Natural killer cell treated with Interleukin-12 subunit alpha and Interleukin-12 subunit beta and Interleukin-15 and Interleukin-18, amount 100 ng/mL, for 72 hours (primary cell): ENCODE results near the gene FOXB2. TPM values are rescaled to one million over a fixed set of nuclear protein-coding genes. Genes with fewer than 3 reads are reported as not detected.
"Not testable (repeated sequence)": the region's sequence is repeated elsewhere in the genome, so short reads cannot be mapped to it uniquely, and the experiment has no call there.

Experiments used
- ATAC-seq, 2 donors: fragments of 150-1000 bp; cut with Tn5 transposase in 1 of 2; sonication (Bioruptor Pico), chemical (Tn5 transposase) in 1 of 2; 2 replicates each; pipeline ENCODE4 v1.10.0; 2021
- DNase-seq: peaks from one replicate; pipeline ENCODE4 v3.0.0; 2022; ENCODE audit warnings: low spot score
- H3K27ac Mint-ChIP-seq, 2 donors: 1 replicate in 1 of 2; 2 replicates in 1 of 2; pipeline ENCODE4 v1.8.0; 2022; ENCODE audit warnings: mixed read lengths in 2 of 2, mild to moderate bottlenecking in 1 of 2, moderate library complexity in 1 of 2
- H3K27me3 Mint-ChIP-seq, 2 donors: 1 replicate in 1 of 2; 2 replicates in 1 of 2; pipeline ENCODE4 v1.8.0; 2022; ENCODE audit warnings: mixed read lengths in 2 of 2
- H3K36me3 Mint-ChIP-seq: one replicate; pipeline ENCODE4 v1.8.0; 2022; ENCODE audit warnings: mixed read lengths
- H3K4me1 Mint-ChIP-seq, 2 donors: 1 replicate in 1 of 2; 2 replicates in 1 of 2; pipeline ENCODE4 v1.8.0; 2022; ENCODE audit warnings: low read depth in 2 of 2, mixed read lengths in 2 of 2, mild to moderate bottlenecking in 1 of 2
- H3K4me3 Mint-ChIP-seq: one replicate; pipeline ENCODE4 v1.8.0; 2022; ENCODE audit warnings: mixed read lengths
- H3K9me3 Mint-ChIP-seq: 2 replicates; pipeline ENCODE4 v1.8.0; 2022; ENCODE audit warnings: mixed read lengths
- total RNA-seq, 2 donors: library from RNA; stranded (reverse); gene quantifications; one replicate each; pipeline ENCODE4 v1.2.3, GENCODE V29; 2022

The FOXB2 gene
- total RNA-seq, 2 donors from 2014 or later: not detected

- Mint-ChIP-seq H3K4me1 (peaks cover 4 to 19% of the 10 kb centered on the region in 2 donors), H3K36me3 (peaks cover 4% of the 10 kb centered on the region), H3K4me3 (no peak overlapping the region), H3K27me3 (peaks cover 47 to 75% of the 10 kb centered on the region in 2 donors), H3K27ac (no peak overlapping the region), H3K9me3 (no peaks in the 10 kb centered on the region)
- no peak for ATAC-seq
- no peak for DNase-seq
Measured at GRCh38 chr9:77019926-77020412, 514 bp downstream of the FOXB2 start.

GRCh38 chr9:77020413-77021290, 1.2 kb downstream of the FOXB2 start:
- H3K36me3 Mint-ChIP-seq: peaks cover 4% of the 10 kb centered on the region
- ATAC-seq: peak in 1 of 2 donors; percentile 11
- H3K9me3 Mint-ChIP-seq: no peaks in the 10 kb centered on the region
- peaks cover 4 to 19% of the 10 kb centered on the region in 2 donors for H3K4me1 Mint-ChIP-seq
- H3K27ac Mint-ChIP-seq: no peak overlapping the region
- H3K27me3 Mint-ChIP-seq: peaks cover 44 to 75% of the 10 kb centered on the region in 2 donors
- no peak overlapping the region for H3K4me3 Mint-ChIP-seq
- DNase-seq: no peak

- Mint-ChIP-seq H3K4me3 (no peak overlapping the region), H3K27me3 (peaks cover 46 to 79% of the 10 kb centered on the region in 2 donors), H3K9me3 (no peaks in the 10 kb centered on the region), H3K27ac (no peak overlapping the region), H3K4me1 (peaks cover 4 to 19% of the 10 kb centered on the region in 2 donors), H3K36me3 (peaks cover 4% of the 10 kb centered on the region)
- no peak for ATAC-seq
- DNase-seq: no peak
Measured at GRCh38 chr9:77021291-77021894, 1.9 kb downstream of the FOXB2 start.

GRCh38 chr9:77021922-77022782, 2.7 kb downstream of the FOXB2 start:
- H3K9me3 Mint-ChIP-seq: no peaks in the 10 kb centered on the region
- H3K27ac Mint-ChIP-seq: no peak overlapping the region
- H3K4me1 Mint-ChIP-seq: peaks cover 4 to 19% of the 10 kb centered on the region in 2 donors
- peaks cover 46 to 74% of the 10 kb centered on the region in 2 donors for H3K27me3 Mint-ChIP-seq
- DNase-seq: no peak
- peaks cover 4% of the 10 kb centered on the region for H3K36me3 Mint-ChIP-seq
- ATAC-seq: no peak
- H3K4me3 Mint-ChIP-seq: no peak overlapping the region

- ATAC-seq: no peak
- no peak overlapping the region for H3K27ac Mint-ChIP-seq
Measured at GRCh38 chr9:77022783-77023440, 3.5 kb downstream of the FOXB2 start.

GRCh38 chr9:77023726-77024125, 4.3 kb downstream of the FOXB2 start:
- Mint-ChIP-seq H3K4me1 (peaks cover 0 to 15% of the 10 kb centered on the region in 2 donors), H3K4me3 (no peak overlapping the region), H3K27me3 (peaks cover 42 to 67% of the 10 kb centered on the region in 2 donors), H3K27ac (no peak overlapping the region), H3K36me3 (no peaks in the 10 kb centered on the region), H3K9me3 (no peaks in the 10 kb centered on the region)
- ATAC-seq: no peak
- DNase-seq: no peak

More at GRCh38 chr9:77022783-77023440, 3.5 kb downstream of the FOXB2 start:
- H3K4me1 Mint-ChIP-seq: peaks cover 3 to 18% of the 10 kb centered on the region in 2 donors
- H3K4me3 Mint-ChIP-seq: no peak overlapping the region
- peaks cover 3% of the 10 kb centered on the region for H3K36me3 Mint-ChIP-seq
- no peak for DNase-seq
- H3K27me3 Mint-ChIP-seq: peaks cover 40 to 66% of the 10 kb centered on the region in 2 donors
- H3K9me3 Mint-ChIP-seq: no peaks in the 10 kb centered on the region

GRCh38 chr9:77024776-77025545, 5.5 kb downstream of the FOXB2 start:
- H3K27me3 Mint-ChIP-seq: peaks cover 34 to 59% of the 10 kb centered on the region in 2 donors

GRCh38 chr9:77028478-77028877, 9.0 kb downstream of the FOXB2 start:
- H3K9me3 Mint-ChIP-seq: no peaks in the 10 kb centered on the region

More at GRCh38 chr9:77024776-77025545, 5.5 kb downstream of the FOXB2 start:
- no peak for DNase-seq
- Mint-ChIP-seq H3K27ac (no peak overlapping the region), H3K9me3 (no peaks in the 10 kb centered on the region), H3K36me3 (no peaks in the 10 kb centered on the region), H3K4me1 (peaks cover 0 to 9% of the 10 kb centered on the region in 2 donors), H3K4me3 (no peak overlapping the region)
- ATAC-seq: no peak

GRCh38 chr9:77030045-77030444, 10.6 kb downstream of the FOXB2 start:
- Mint-ChIP-seq H3K36me3 (no peaks in the 10 kb centered on the region), H3K27ac (no peak overlapping the region), H3K9me3 (no peaks in the 10 kb centered on the region), H3K4me1 (no peaks in the 10 kb centered on the region), H3K4me3 (no peak overlapping the region), H3K27me3 (peaks cover 18 to 51% of the 10 kb centered on the region in 2 donors)
- DNase-seq (no peak), ATAC-seq (no peak)

More at GRCh38 chr9:77028478-77028877, 9.0 kb downstream of the FOXB2 start:
- H3K27ac Mint-ChIP-seq: no peak overlapping the region
- no peaks in the 10 kb centered on the region for H3K4me1 Mint-ChIP-seq
- no peak for ATAC-seq
- H3K4me3 Mint-ChIP-seq: no peak overlapping the region
- H3K27me3 Mint-ChIP-seq: peaks cover 24 to 56% of the 10 kb centered on the region in 2 donors
- no peak for DNase-seq
- no peaks in the 10 kb centered on the region for H3K36me3 Mint-ChIP-seq

GRCh38 chr9:77038281-77039036, 19.0 kb downstream of the FOXB2 start:
- ATAC-seq: no peak
- H3K27me3 Mint-ChIP-seq: peaks cover 8 to 20% of the 10 kb centered on the region in 2 donors
- no peaks in the 10 kb centered on the region for H3K4me1 Mint-ChIP-seq
- H3K36me3 Mint-ChIP-seq: no peaks in the 10 kb centered on the region
- DNase-seq: no peak
- no peak overlapping the region for H3K27ac Mint-ChIP-seq
- H3K4me3 Mint-ChIP-seq: no peak overlapping the region
- peaks cover 3% of the 10 kb centered on the region for H3K9me3 Mint-ChIP-seq

- ATAC-seq: no peak
- Mint-ChIP-seq H3K4me1 (no peaks in the 10 kb centered on the region), H3K27me3 (peaks cover 8 to 13% of the 10 kb centered on the region in 2 donors), H3K36me3 (no peaks in the 10 kb centered on the region), H3K27ac (no peak overlapping the region), H3K9me3 (peaks cover 3% of the 10 kb centered on the region), H3K4me3 (no peak overlapping the region)
- DNase-seq: no peak
Measured at GRCh38 chr9:77040340-77040739, 20.9 kb downstream of the FOXB2 start.

- H3K9me3 Mint-ChIP-seq, H3K27me3 Mint-ChIP-seq, H3K4me1 Mint-ChIP-seq, H3K36me3 Mint-ChIP-seq, H3K4me3 Mint-ChIP-seq, DNase-seq, ATAC-seq, H3K27ac Mint-ChIP-seq: not testable (repeated sequence)
Measured at GRCh38 chr9:77043743-77044142, 24.3 kb downstream of the FOXB2 start.
